ENCODE measurements around the gene TMEM141. TPM values are rescaled to one million over a fixed set of nuclear protein-coding genes. Genes with fewer than 3 reads are reported as not detected.
"Not testable (repeated sequence)": the region's sequence is repeated elsewhere in the genome, so short reads cannot be mapped to it uniquely, and the experiment has no call there.

Gene TMEM141
- total RNA-seq, 1 donor from 2014 or later = 63.9 TPM

- no peak for DNase-seq (ENCODE audit: low read depth)
Observed at GRCh38 chr9:136773386-136774044, 17.6 kb upstream of the TMEM141 start.

GRCh38 chr9:136774416-136775045 is 16.6 kb upstream of the TMEM141 start:
- DNase-seq (ENCODE audit: low read depth) = no peak

- no peak for DNase-seq (ENCODE audit: low read depth)
Observed at GRCh38 chr9:136775191-136775590, 16.0 kb upstream of the TMEM141 start.

GRCh38 chr9:136776947-136777346 is 14.2 kb upstream of the TMEM141 start:
- no peak for DNase-seq (ENCODE audit: low read depth)

GRCh38 chr9:136777359-136777758 is 13.8 kb upstream of the TMEM141 start:
- no peak for DNase-seq (ENCODE audit: low read depth)

- no peak for DNase-seq (ENCODE audit: low read depth)
Observed at GRCh38 chr9:136779808-136780207, 11.3 kb upstream of the TMEM141 start.

GRCh38 chr9:136782452-136782851 is 8.7 kb upstream of the TMEM141 start:
- DNase-seq (ENCODE audit: low read depth) = no peak

- DNase-seq (ENCODE audit: low read depth) = no peak
Observed at GRCh38 chr9:136784249-136784996, 6.7 kb upstream of the TMEM141 start.

- DNase-seq (ENCODE audit: low read depth) = no peak
Observed at GRCh38 chr9:136784997-136785361, 6.2 kb upstream of the TMEM141 start.

GRCh38 chr9:136785565-136786355 is 5.4 kb upstream of the TMEM141 start:
- DNase-seq (ENCODE audit: low read depth) = not testable (repeated sequence)

- no peak for DNase-seq (ENCODE audit: low read depth)
Observed at GRCh38 chr9:136786451-136786850, 4.7 kb upstream of the TMEM141 start.

GRCh38 chr9:136786983-136787382 is 4.2 kb upstream of the TMEM141 start:
- not testable (repeated sequence) for DNase-seq (ENCODE audit: low read depth)

- peak; percentile 75 for DNase-seq (ENCODE audit: low read depth)
Observed at GRCh38 chr9:136787690-136788400, 3.3 kb upstream of the TMEM141 start.

- not testable (repeated sequence) for DNase-seq (ENCODE audit: low read depth)
Observed at GRCh38 chr9:136788644-136789522, 2.3 kb upstream of the TMEM141 start.

GRCh38 chr9:136789523-136789937 is 1.6 kb upstream of the TMEM141 start:
- DNase-seq (ENCODE audit: low read depth) = no peak

- no peak for DNase-seq (ENCODE audit: low read depth)
Observed at GRCh38 chr9:136791516-136792276, 552 bp downstream of the TMEM141 start.

- DNase-seq (ENCODE audit: low read depth) = no peak
Observed at GRCh38 chr9:136792321-136793085, 1.4 kb downstream of the TMEM141 start.
